ENCODE data around the gene APOA4.

DNA sequence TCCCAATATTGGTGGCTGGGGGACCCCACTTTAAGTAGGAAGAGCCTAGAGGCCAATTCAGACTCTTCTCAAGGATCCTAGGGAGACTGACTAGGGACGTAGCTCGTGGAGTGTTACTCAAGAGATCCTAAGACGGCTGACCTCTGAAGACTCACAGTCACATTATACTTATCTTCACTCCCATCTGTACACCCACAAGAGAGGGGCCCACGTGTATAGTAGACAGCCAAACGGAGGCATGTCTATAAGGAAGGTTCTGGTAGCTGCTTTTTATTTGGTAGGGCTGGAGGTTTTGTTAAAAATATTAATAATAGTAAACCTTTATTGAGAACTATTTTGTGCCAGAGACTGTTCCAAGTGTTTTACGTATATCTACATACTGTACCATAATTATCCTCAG lies 37.2 kb upstream of the APOA4 start:
- TF ChIP-seq POLR2A (IDR thresholded peaks at IDR 0.05) (no peak), CTCF (IDR thresholded peaks at IDR 0.05) (no peak), EP300 (IDR thresholded peaks at IDR 0.05) (no peak)

All from tibial nerve (tissue), 4 donors.